ENCODE measurements around the gene WRAP73. TPM values are rescaled to one million over a fixed set of nuclear protein-coding genes. Genes with fewer than 3 reads are reported as not detected.

WRAP73 gene
- total RNA-seq, 6 experiments from 2014 or later, result 5.6 to 9.1 (median 7.1) TPM

DNA sequence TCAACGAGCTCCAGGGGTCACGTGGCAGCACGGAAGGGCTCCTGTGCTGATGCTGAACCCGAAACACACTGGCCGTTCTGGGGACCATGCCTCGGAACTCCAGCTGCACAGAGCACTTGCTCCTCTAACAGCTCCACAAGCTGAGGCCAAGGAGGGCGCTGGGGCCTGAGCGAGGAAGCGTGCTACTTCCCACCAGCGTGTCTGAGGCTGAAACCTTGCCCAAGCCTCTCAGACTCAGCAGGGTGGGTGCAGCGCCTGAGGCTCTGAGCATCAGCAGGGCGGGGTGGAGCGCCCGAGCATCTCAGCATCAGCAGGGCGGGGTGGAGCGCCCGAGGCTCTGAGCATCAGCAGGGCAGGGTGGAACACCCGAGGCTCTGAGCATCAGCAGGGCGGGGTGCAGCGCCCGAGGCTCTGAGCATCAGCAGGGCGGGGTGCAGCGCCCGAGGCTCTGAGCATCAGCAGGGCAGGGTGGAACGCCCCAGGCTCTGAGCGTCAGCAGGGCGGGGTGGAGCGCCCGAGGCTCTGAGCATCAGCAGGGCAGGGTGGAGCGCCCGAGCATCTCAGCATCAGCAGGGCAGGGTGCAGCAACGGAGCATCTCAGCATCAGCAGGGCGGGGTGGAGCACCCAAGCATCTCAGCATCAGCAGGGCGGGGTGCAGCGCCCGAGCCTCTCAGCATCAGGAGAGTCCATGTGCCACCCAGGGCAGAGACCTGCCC, 9.6 kb downstream of the WRAP73 start:
- Histone ChIP-seq H3K27me3 (no peaks in the 10 kb centered on the region), H3K36me3 (peaks cover 0 to 32% (median 5%) of the 10 kb centered on the region in 4 donors), H3K4me3 (no peak overlapping the region), H3K27ac (no peak overlapping the region), H3K9me3 (no peaks in the 10 kb centered on the region), H3K4me1 (no peaks in the 10 kb centered on the region)
- intact Hi-C loops (cut with DNase I), result no loop called here
- DNase-seq (peak in 2 of 3 donors; percentile 35 to 39), ATAC-seq (no peak)
- TF ChIP-seq, protein P1, sequence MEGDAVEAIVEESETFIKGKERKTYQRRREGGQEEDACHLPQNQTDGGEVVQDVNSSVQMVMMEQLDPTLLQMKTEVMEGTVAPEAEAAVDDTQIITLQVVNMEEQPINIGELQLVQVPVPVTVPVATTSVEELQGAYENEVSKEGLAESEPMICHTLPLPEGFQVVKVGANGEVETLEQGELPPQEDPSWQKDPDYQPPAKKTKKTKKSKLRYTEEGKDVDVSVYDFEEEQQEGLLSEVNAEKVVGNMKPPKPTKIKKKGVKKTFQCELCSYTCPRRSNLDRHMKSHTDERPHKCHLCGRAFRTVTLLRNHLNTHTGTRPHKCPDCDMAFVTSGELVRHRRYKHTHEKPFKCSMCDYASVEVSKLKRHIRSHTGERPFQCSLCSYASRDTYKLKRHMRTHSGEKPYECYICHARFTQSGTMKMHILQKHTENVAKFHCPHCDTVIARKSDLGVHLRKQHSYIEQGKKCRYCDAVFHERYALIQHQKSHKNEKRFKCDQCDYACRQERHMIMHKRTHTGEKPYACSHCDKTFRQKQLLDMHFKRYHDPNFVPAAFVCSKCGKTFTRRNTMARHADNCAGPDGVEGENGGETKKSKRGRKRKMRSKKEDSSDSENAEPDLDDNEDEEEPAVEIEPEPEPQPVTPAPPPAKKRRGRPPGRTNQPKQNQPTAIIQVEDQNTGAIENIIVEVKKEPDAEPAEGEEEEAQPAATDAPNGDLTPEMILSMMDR (IDR thresholded peaks at IDR 0.05), result no peak
- TF ChIP-seq POLR2A (IDR thresholded peaks at IDR 0.05), result no peak
- 96% methylated on average over 5 of the region's 36 CpGs for WGBS (ENCODE audit: insufficient coverage, low coverage, low lambda C conversion rate, missing lambda C conversion rate)

DNA sequence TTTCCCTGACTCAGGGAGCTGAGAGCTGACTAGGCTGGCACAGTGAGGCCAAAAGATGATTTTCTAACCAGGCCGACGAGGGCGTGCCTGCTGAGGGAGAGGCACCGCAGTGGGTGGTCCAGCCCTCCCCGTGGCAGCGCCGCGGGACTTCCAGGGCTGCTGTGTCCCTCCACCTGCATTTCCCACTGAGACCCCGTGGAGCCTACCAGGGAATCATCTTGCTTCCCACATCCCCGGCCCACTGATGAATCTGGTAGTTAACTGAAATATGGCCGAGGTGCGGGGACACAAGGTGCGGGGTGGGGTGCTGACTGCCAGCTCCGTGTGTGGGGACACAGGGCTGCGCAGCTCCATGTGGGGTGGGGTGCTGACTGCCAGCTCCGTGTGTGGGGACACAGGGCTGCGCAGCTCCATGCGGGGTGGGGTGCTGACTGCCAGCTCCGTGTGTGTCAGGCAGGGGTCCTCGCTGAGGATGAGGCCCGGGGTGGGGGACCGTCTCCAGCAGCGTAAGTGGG, 10.4 kb downstream of the WRAP73 start:
- no peak overlapping the region for H3K4me3 ChIP-seq
- no peaks in the 10 kb centered on the region for H3K4me1 ChIP-seq
- H3K27me3 ChIP-seq, result no peaks in the 10 kb centered on the region
- DNase-seq (peak in 1 of 3 donors; percentile 49), ATAC-seq (no peak)
- H3K9me3 ChIP-seq, result no peaks in the 10 kb centered on the region
- no peak overlapping the region for H3K27ac ChIP-seq
- WGBS (ENCODE audit: insufficient coverage, low coverage, low lambda C conversion rate, missing lambda C conversion rate), result 80% methylated on average over 2 of the region's 23 CpGs
- peaks cover 0 to 40% (median 6%) of the 10 kb centered on the region in 4 donors for H3K36me3 ChIP-seq
- no peak for TF ChIP-seq POLR2A (IDR thresholded peaks at IDR 0.05)
- TF ChIP-seq, protein P1 (IDR thresholded peaks at IDR 0.05), result no peak
- intact Hi-C loops (cut with DNase I), result no loop called here

DNA sequence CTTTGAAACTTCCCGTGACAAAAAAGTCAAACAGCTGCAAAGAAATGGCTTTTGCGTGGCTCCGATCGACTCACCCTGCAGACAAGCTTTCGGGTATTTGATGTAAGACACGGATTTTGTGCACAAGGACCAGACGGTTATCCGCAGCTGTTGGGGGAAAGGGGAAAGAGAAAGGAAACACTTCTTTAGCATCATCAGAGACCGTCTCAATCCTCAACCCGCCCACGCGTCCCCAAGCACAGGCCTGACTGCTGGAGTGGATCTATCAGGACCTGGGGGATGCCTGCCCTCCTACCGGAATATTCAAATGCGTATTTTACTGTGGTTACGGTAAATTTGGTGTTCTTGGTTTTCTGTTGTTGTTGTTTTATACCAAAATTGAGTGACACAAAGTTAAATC, 11.2 kb downstream of the WRAP73 start:
- DNase-seq (peak in 2 of 3 donors; percentile 16 to 17), ATAC-seq (no peak)
- Histone ChIP-seq H3K9me3 (no peaks in the 10 kb centered on the region), H3K27ac (no peak overlapping the region), H3K27me3 (no peaks in the 10 kb centered on the region), H3K4me1 (no peaks in the 10 kb centered on the region), H3K36me3 (peaks cover 0 to 47% (median 6%) of the 10 kb centered on the region in 4 donors), H3K4me3 (no peak overlapping the region)
- TF ChIP-seq, protein P1 (IDR thresholded peaks at IDR 0.05), result no peak
- TF ChIP-seq POLR2A (IDR thresholded peaks at IDR 0.05), result no peak
- intact Hi-C loops (cut with DNase I), result no loop called here
- WGBS (ENCODE audit: insufficient coverage, low coverage, low lambda C conversion rate, missing lambda C conversion rate), result 92% methylated on average over 7 of the region's 15 CpGs

DNA sequence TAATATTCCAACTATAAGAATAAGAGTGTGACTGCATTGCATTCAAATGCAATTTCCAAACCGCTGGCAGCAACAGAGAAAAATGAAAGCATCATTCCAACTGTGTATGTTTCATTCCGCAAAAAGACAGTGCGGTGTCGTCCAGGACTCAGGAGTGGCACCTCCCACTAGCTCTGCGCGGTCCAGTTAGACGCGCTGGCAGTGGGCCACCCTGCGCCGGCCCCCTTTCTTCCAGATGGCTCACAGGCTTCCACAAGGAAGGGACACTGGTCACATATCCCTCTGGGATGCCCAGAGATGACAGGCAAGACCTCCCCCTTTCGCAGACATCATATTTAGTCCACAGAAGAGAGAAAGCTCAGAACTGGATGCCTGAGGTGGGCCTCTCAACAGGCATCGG, 11.9 kb downstream of the WRAP73 start:
- ATAC-seq, result no peak
- no peaks in the 10 kb centered on the region for H3K4me1 ChIP-seq
- H3K9me3 ChIP-seq, result no peaks in the 10 kb centered on the region
- no peak overlapping the region for H3K27ac ChIP-seq
- H3K4me3 ChIP-seq, result no peak overlapping the region
- H3K36me3 ChIP-seq, result peaks cover 0 to 49% (median 6%) of the 10 kb centered on the region in 4 donors
- intact Hi-C loops (cut with DNase I), result no loop called here
- TF ChIP-seq POLR2A (IDR thresholded peaks at IDR 0.05), result no peak
- TF ChIP-seq, protein P1 (IDR thresholded peaks at IDR 0.05), result no peak
- 90% methylated on average over 11 of the region's 12 CpGs for WGBS (ENCODE audit: insufficient coverage, low coverage, low lambda C conversion rate, missing lambda C conversion rate)
- peak in 1 of 3 donors; percentile 29 for DNase-seq
- H3K27me3 ChIP-seq, result no peaks in the 10 kb centered on the region

All from right lobe of liver (tissue), 6 donors.